Activated T-helper 1 cell treated with anti-CD3 and anti-CD28 coated beads, Interleukin-2, amount 50 U/mL, for 16 hours (primary cell): Measurements from ENCODE around the gene TCF25.
"Not testable (repeated sequence)": the region's sequence is repeated elsewhere in the genome, so short reads cannot be mapped to it uniquely, and the experiment has no call there.

ENCODE experiments used
- DNase-seq, 2 donors: peaks; one replicate each; pipeline ENCODE4 v3.0.0-alpha.2; 2020; ENCODE audit warnings: low read depth in 1 of 2, low spot score in 1 of 2

TCF25 gene

DNA sequence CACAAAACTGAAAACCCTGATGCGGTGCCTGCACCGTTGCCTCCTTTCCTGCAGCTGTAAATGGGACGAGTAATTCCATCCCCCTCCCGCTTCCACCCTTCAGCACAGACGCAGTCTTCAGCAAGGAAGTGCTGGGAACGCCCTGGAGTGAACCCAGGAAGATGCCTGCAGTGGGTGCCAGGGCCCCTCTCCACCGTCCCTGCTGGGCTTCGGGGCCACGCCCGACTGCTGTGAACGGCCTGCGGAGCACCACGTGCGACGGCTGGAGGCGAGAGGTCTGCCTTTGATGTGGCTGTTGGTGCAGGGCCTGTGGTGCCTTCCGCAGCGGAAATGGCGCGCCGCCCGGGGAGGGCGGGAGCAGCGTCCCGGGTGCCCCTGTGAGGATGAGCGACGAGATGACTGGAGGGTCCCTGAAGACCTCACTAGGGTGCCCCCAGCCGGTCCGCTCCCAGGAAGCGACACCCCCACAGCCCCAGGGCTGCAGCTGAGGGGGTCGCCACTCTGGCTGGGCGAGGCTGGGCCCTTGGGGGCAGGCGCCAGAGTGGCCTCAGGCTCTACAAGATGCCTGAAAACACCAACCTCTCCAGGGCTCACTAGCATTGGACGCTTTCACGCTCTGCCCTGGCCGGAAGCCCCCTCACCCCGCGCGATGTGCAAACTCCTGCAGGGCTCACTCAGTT, 44.5 kb downstream of the TCF25 start:
- peak; percentile 59 to 61 for DNase-seq

DNA sequence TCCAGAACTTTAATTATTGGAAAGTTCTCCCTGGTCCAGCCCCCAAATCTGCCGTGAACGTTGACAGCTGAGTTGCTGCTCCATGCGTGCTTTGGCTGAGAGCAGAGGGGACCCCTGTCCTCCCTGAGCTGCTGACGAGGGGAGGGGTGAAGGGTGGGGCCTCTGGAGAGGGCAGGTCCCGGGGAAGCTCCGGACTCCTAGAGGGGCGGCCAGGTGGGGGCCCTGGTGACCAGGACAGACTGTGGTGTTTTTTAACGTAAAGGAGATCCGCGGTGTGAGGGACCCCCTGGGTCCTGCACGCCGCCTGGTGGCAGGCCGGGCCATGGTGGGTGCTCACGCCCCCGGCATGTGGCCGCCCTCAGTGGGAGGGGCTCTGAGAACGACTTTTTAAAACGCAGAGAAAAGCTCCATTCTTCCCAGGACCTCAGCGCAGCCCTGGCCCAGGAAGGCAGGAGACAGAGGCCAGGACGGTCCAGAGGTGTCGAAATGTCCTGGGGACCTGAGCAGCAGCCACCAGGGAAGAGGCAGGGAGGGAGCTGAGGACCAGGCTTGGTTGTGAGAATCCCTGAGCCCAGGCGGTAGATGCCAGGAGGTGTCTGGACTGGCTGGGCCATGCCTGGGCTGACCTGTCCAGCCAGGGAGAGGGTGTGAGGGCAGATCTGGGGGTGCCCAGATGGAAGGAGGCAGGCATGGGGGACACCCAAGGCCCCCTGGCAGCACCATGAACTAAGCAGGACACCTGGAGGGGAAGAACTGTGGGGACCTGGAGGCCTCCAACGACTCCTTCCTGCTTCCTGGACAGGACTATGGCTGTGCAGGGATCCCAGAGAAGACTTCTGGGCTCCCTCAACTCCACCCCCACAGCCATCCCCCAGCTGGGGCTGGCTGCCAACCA, 45.3 kb downstream of the TCF25 start, which contains the start of gene MC1R:
TSS of gene MC1R (plus strand) at position 410 of the 895 bp plus-strand sequence. CDS start at position 807, 397 bp downstream.
- DNase-seq = no peak

DNA sequence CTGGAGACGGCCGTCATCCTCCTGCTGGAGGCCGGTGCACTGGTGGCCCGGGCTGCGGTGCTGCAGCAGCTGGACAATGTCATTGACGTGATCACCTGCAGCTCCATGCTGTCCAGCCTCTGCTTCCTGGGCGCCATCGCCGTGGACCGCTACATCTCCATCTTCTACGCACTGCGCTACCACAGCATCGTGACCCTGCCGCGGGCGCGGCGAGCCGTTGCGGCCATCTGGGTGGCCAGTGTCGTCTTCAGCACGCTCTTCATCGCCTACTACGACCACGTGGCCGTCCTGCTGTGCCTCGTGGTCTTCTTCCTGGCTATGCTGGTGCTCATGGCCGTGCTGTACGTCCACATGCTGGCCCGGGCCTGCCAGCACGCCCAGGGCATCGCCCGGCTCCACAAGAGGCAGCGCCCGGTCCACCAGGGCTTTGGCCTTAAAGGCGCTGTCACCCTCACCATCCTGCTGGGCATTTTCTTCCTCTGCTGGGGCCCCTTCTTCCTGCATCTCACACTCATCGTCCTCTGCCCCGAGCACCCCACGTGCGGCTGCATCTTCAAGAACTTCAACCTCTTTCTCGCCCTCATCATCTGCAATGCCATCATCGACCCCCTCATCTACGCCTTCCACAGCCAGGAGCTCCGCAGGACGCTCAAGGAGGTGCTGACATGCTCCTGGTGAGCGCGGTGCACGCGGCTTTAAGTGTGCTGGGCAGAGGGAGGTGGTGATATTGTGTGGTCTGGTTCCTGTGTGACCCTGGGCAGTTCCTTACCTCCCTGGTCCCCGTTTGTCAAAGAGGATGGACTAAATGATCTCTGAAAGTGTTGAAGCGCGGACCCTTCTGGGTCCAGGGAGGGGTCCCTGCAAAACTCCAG, 46.4 kb downstream of the TCF25 start:
- DNase-seq = no peak

DNA sequence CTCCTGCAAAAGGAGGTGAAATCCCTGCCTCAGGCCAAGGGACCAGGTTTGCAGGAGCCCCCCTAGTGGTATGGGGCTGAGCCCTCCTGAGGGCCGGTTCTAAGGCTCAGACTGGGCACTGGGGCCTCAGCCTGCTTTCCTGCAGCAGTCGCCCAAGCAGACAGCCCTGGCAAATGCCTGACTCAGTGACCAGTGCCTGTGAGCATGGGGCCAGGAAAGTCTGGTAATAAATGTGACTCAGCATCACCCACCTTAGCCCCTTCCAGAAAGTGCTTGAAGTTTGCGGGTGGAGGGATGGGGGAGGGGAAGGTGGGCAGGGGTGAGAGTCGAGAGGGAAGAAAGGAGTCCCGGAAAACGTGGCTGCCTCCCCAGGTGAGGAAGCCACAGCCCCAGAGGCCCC, 47.3 kb downstream of the TCF25 start:
- no peak for DNase-seq

- DNase-seq = no peak
Measured at GRCh38 chr16:89921131-89921701, 47.8 kb downstream of the TCF25 start.

DNA sequence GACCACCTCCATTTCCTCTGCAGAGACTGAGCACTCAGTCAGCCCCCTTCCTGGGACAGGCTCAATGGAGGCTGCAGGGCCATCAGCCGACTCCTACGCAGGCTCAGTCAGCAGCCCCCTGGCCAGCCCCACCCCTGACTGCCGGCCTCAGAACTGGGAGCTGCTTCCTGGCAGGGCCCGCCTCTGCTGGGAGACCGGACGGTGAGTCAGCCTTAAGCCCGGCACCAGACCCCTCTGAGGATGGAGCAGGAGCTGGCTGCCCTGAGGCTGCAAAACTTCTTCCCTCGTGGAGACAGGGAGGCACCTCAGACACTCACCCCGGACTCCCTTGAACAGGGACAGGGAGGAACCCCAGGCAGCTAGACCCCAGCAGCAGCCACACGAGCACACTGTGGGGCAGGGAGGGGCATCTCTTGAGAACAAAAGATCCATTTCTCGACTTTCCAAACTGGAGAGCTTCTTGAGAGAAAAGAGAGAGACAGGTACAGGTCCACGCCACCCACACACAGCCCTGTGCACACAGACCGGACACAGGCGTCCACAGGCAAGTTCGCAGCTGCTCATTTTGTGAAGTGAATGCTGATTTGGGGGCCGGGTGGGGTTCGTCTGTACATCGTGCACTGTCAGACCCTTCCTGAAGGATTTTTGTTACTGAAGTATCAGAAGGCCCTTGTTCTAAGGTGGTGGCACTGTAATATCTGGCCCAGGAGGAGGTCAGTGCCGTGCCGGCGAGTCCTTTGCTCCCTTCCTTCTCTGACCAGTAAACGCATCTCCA, 48.5 kb downstream of the TCF25 start:
- no peak for DNase-seq

GRCh38 chr16:89922477-89922883, 49.1 kb downstream of the TCF25 start:
- DNase-seq = no peak

DNA sequence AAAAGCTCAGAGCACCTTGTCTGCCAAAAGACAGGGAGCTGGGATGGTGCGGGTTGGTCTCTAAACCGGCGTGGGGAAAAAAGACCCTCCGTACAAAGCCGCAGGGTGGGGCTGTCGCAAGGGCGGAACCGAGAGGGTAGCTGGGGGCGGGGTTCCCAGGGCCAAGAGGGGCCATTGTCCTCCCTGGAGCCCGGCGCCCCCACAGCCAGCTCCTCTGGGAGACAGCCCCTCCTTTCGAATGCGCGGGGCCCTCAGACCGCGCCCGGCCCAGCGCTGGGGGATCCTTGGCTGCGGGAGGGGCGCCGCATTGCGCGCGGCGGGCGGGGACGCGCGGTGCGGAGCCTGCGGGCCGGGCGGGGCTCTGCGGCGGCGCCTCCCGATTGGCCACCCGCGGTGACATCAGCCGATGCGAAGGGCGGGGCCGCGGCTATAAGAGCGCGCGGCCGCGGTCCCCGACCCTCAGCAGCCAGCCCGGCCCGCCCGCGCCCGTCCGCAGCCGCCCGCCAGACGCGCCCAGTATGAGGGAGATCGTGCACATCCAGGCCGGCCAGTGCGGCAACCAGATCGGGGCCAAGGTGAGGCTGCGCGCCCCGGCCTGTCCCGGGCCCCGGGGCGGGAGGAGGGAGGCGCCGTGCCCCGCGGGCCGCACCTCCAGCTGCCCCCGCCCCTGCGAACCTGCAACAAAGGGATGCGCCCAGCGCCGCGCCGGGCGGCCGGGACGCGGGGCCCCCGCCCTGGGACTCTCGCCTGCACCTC, 49.7 kb downstream of the TCF25 start, which contains the start of gene TUBB3:
TSS of gene TUBB3 (plus strand) at position 459 of the 756 bp plus-strand sequence. CDS start at position 519, 60 bp downstream.
- no peak for DNase-seq

- no peak for DNase-seq
Measured at GRCh38 chr16:89923640-89924296, 50.4 kb downstream of the TCF25 start.

DNA sequence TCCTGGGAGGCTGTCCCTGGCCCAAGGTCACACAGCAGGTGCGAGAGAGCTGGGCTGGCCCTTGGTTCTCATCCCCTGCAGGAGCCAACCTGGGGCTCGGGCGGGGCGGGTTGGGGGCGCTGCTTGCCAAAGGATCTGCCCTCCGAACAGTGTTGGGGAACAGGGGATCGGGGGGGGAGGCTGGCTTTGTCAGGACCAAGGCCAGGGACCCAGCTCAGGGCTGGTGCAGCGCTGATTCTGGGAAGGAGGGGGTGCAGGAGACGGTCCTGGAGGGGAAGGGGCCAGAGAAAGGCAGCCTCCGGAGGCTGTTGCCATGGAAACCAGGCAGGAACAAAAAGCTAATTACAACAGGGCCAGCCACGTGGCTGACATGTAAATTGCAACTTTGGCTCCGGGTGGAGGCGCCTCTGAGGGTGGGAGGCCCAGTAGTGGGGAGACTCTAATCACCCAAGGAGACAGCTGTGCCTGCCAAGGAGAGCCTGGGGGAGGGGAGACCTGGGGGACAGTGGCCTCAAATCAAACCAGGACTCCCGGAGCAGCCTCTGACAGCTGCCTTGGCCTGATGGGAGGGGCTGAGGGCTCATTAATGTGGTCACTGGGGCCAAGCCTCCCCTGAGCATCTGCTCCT, 51.0 kb downstream of the TCF25 start:
- no peak for DNase-seq

DNA sequence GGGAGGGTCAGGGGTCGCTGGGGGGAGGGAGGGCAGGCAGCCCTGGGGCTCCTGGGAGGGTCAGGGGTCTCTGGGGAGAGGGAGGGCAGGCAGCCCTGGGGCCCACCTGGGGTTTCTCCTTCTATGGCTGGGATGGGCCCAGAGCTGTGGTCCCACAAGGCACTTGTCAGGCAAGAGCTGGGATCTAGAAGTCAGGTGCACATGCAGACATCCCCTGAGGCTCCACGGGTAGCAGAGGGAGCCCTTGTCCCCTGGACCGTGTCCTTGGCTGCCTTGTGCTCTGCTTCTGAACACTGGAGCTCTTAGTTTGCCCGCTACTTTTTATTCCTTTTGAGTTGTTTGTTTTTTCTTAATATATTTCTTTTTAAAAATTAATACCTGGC, 51.5 kb downstream of the TCF25 start:
- no peak for DNase-seq

DNA sequence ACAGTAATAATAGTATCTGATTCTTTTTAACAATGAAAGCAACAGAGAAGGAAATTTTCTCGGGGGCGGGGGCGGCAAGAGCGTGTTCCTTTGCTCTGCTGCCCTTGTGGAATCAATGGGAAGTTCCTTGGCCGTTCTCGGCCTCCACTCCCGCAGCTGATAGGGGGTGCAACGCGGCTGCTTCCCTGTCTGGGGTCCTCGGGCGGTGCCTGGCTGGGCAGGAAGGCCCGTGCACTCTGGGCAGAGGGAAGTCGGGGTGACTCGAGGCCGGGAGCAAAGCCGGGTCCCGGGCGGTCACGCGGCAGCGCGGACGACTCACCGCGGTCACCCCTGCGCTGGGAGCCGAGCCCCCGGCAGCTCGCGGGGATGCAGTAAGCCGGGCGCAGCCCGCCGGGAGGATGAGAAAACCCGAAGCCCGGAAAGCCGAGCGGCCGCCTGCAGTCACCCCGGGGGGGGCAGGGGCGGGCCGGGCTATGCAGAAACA, 52.2 kb downstream of the TCF25 start:
- DNase-seq = no peak

DNA sequence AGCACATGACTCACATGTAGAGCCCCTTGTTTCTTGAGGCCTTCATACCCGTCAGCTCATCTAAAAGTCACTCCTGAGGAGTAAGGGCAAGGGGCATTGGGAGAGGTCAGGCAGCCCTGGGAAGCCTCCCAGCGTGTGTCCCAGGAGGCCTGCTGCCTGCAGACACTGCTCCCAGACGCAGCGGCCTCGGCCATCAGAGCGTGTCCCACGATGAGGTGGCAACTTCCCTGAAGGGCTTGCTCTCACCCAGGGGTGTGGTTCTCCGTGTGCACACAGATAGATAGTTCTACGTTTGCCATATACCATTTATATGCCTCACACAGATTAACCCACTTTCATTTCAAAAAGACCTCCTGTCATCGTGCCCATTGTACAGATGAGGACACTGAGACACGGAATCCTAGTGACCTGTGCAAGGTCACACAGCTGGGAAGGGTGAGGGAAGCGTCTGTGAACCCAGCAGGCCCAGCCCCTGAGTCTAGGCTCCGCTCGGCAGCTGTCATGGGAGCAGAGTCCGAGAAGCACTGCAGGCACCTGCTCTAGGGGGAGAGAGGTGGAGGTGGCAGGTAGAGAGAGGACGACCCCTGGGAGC, 58.0 kb downstream of the TCF25 start:
- no peak for DNase-seq

DNA sequence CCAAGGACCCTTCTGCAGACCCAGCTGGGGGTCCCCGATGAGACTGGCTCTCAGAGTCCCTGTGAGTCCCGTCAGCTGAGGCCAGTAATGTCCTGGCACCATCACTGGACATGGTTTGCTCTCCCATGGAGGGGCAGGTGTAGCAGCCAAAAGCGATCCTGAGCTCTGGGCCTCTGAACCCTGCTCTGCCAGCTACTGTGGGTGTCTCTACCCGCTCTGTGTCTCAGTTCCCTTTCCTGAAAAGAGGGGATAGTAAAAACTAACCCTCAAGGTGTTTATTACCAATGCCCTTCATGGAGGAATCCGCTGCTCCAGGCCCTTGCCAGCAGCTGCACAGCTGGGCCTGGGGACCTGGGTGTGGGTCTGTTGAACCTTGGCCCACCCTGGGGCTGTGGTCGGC, 58.6 kb downstream of the TCF25 start:
- no peak for DNase-seq

DNA sequence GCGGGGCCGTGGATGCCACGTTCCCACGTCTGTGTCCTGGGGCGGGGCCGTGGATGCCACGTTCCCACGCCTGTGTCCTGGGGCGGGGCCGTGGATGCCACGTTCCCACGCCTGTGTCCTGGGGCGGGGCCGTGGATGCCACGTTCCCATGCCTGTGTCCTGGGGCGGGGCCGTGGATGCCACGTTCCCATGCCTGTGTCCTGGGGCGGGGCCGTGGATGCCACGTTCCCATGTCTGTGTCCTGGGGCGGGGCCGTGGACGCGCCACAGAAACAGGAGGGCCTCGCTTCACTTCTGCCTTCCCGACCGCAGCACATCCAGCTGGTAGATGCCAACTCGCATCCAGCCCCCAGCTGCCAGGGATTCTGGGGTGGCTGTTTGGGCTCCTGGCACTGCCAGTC, 60.6 kb downstream of the TCF25 start:
- not testable (repeated sequence) for DNase-seq

DNA sequence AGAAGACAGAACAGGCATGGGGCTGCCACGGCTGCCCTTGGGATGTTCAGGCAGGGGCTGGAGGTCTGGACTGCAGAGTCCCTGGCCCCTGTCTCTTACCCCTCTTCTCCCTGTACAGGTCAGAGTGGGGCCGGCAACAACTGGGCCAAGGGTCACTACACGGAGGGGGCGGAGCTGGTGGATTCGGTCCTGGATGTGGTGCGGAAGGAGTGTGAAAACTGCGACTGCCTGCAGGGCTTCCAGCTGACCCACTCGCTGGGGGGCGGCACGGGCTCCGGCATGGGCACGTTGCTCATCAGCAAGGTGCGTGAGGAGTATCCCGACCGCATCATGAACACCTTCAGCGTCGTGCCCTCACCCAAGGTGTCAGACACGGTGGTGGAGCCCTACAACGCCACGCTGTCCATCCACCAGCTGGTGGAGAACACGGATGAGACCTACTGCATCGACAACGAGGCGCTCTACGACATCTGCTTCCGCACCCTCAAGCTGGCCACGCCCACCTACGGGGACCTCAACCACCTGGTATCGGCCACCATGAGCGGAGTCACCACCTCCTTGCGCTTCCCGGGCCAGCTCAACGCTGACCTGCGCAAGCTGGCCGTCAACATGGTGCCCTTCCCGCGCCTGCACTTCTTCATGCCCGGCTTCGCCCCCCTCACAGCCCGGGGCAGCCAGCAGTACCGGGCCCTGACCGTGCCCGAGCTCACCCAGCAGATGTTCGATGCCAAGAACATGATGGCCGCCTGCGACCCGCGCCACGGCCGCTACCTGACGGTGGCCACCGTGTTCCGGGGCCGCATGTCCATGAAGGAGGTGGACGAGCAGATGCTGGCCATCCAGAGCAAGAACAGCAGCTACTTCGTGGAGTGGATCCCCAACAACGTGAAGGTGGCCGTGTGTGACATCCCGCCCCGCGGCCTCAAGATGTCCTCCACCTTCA, 61.5 kb downstream of the TCF25 start:
- no peak for DNase-seq

- DNase-seq = not testable (repeated sequence)
Measured at GRCh38 chr16:89935620-89936019, 62.2 kb downstream of the TCF25 start.
